ENCODE measurements around the gene ZNF493.

DNA sequence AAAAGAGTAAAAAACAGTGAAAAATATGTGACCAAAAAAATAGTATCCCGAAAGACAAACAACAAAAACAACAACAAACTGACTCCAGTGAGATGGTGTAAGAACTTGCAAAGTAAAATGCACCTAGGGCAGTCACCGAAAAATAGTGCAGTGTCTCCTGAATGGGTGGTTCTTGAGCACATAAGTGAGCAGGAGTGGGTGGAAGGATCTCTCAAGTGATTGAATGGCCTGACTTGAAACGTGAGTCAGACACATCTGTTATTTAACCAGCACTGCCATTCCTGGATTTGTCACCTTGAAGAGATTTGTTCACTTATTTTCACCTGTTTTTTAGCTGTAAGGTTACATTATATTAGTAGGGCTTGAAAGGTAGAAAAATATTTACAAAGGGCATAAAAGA lies 34.6 kb upstream of the ZNF493 start:
- TF ChIP-seq POLR2AphosphoS5 (IDR thresholded peaks at IDR 0.05; ENCODE audit: insufficient read depth, low read depth, low read length) (no peak), EZH2 (IDR thresholded peaks at IDR 0.05; ENCODE audit: borderline replicate concordance, low read depth, low read length, severe bottlenecking) (no peak), CTCF (IDR thresholded peaks at IDR 0.05; ENCODE audit: extremely low read depth in 1 of 2, insufficient read depth in 1 of 2, low read depth in 1 of 2, low read length in 2 of 2) (no peak), POLR2A (IDR thresholded peaks at IDR 0.05; ENCODE audit: low read depth, low read length) (no peak), JUN (IDR thresholded peaks at IDR 0.05; ENCODE audit: borderline replicate concordance, insufficient read depth, insufficient read length, low read depth) (no peak), MAX (IDR thresholded peaks at IDR 0.05; ENCODE audit: insufficient read depth, insufficient read length) (no peak), FOS (IDR thresholded peaks at IDR 0.05; ENCODE audit: borderline replicate concordance, insufficient read depth, low read length) (no peak), MYC (IDR thresholded peaks at IDR 0.05; ENCODE audit: low read depth, low read length) (no peak), GATA2 (IDR thresholded peaks at IDR 0.05; ENCODE audit: insufficient read depth, insufficient read length, low read depth, low read length) (no peak)

All from endothelial cell of umbilical vein (primary cell).